ENCODE measurements around the gene IZUMO2. TPM values are rescaled to one million over a fixed set of nuclear protein-coding genes. Genes with fewer than 3 reads are reported as not detected.

Gene IZUMO2
- total RNA-seq, 1 experiment from 2014 or later: not detected

DNA sequence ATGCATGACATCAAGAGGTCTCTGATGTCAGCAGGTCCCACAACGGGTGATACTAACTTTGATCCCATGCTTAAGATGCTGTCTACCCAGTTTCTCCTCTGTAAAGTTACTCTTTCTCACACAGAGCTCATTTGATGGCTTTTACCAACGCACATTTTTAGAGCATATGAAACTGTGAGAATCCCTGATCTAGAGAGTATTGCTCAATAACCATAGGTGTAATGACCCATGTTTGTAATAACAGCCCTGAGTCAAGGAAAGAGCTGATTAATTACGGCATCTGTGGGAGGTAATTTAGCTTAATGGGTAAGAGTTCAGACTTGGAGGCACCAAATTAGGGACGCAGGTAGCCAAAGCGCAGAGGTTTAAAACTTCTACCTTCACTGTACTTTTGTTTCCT lies 18.0 kb upstream of the IZUMO2 start:
- no peaks in the 10 kb centered on the region for H3K9me3 ChIP-seq (ENCODE audit: control insufficient read depth in 1 of 2, insufficient read depth in 1 of 2, low read depth in 1 of 2, low read length in 2 of 2)
- no peaks in the 10 kb centered on the region for H3K79me2 ChIP-seq (ENCODE audit: insufficient read depth, low read length)
- no peak overlapping the region for H3K4me2 ChIP-seq (ENCODE audit: low read length)
- H3K4me1 ChIP-seq (ENCODE audit: control insufficient read depth in 1 of 2, insufficient read depth in 2 of 2, low read length in 2 of 2): no peaks in the 10 kb centered on the region
- no peaks in the 10 kb centered on the region for H4K20me1 ChIP-seq (ENCODE audit: insufficient read depth)
- RAD21 ChIA-PET (ENCODE audit: low non-redundant PET in 1 of 2, low total read pairs in 2 of 2, uncharacterized antibody in 2 of 2, unreplicated experiment in 2 of 2): interaction anchor here in 1 of 2 experiments (0.6 kb wide), 1 partner anchor 24 kb away, joined by 3 read pairs; no protein-coding TSS in a partner anchor
- DNase-seq (ENCODE audit: low read depth, low spot score) (no peak), ATAC-seq (no peak)
- no TSS peak for BruUV-seq (replicated peaks)
- POLR2A ChIA-PET: no interaction called here
- CTCF ChIA-PET: interaction anchor here (1.1 kb wide), 1 partner anchor 375 kb away, joined by 3 read pairs; no protein-coding TSS in a partner anchor
- no peak overlapping the region for H3K27ac ChIP-seq (ENCODE audit: low read depth, low read length)
- intact Hi-C loops (cut with micrococcal nuclease): no loop called here
- H3K9me2 ChIP-seq (ENCODE audit: insufficient read depth): no peaks in the 10 kb centered on the region
- H3K4me3 ChIP-seq (replicated peaks in 1 of 2; ENCODE audit: low read depth in 1 of 2, low read length in 2 of 2): no peak overlapping the region
- H2AFZ ChIP-seq (ENCODE audit: low read depth, low read length, poor library complexity, severe bottlenecking): no peak overlapping the region
- H3K9ac ChIP-seq (ENCODE audit: low read length): no peak overlapping the region
- no peaks in the 10 kb centered on the region for H3K36me3 ChIP-seq (ENCODE audit: control insufficient read depth in 1 of 2, insufficient read depth in 2 of 2, low read length in 2 of 2)
- no peaks in the 10 kb centered on the region for H3K27me3 ChIP-seq (ENCODE audit: insufficient read depth, low read length)
- TF ChIP-seq FOSL1 (IDR thresholded peaks at IDR 0.05; ENCODE audit: low read depth) (no peak), CEBPB (IDR thresholded peaks at IDR 0.05; ENCODE audit: low read depth) (no peak), ELF1 (IDR thresholded peaks at IDR 0.05; ENCODE audit: borderline replicate concordance, low read depth) (no peak), CBX3 (IDR thresholded peaks at IDR 0.05; ENCODE audit: low read depth) (no peak), ZNF274 (IDR thresholded peaks at IDR 0.05; ENCODE audit: low read depth, low read length) (no peak), POLR2AphosphoS5 (IDR thresholded peaks at IDR 0.05; ENCODE audit: low read depth, low read length) (no peak), POLR2A (IDR thresholded peaks at IDR 0.05; ENCODE audit: borderline replicate concordance, extremely low read depth, insufficient read depth, insufficient read length) (no peak), JUND (IDR thresholded peaks at IDR 0.05) (no peak), TCF7L2 (IDR thresholded peaks at IDR 0.05; ENCODE audit: borderline replicate concordance, extremely low read depth, insufficient read depth, insufficient read length) (no peak), EZH2phosphoT487 (IDR thresholded peaks at IDR 0.05; ENCODE audit: borderline replicate concordance) (no peak), EGR1 (IDR thresholded peaks at IDR 0.05; ENCODE audit: low read depth) (no peak), RAD21 (IDR thresholded peaks at IDR 0.05; ENCODE audit: low read depth) (no peak), YY1 (IDR thresholded peaks at IDR 0.05; ENCODE audit: extremely low read depth, insufficient replicate concordance, low read depth, low read length) (no peak), SP1 (IDR thresholded peaks at IDR 0.05; ENCODE audit: low read depth) (no peak)
- TF ChIP-seq, protein P1, sequence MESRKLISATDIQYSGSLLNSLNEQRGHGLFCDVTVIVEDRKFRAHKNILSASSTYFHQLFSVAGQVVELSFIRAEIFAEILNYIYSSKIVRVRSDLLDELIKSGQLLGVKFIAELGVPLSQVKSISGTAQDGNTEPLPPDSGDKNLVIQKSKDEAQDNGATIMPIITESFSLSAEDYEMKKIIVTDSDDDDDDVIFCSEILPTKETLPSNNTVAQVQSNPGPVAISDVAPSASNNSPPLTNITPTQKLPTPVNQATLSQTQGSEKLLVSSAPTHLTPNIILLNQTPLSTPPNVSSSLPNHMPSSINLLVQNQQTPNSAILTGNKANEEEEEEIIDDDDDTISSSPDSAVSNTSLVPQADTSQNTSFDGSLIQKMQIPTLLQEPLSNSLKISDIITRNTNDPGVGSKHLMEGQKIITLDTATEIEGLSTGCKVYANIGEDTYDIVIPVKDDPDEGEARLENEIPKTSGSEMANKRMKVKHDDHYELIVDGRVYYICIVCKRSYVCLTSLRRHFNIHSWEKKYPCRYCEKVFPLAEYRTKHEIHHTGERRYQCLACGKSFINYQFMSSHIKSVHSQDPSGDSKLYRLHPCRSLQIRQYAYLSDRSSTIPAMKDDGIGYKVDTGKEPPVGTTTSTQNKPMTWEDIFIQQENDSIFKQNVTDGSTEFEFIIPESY (IDR thresholded peaks at IDR 0.05; ENCODE audit: extremely low read depth, insufficient replicate concordance, low read length): no peak
- TF ChIP-seq, protein P2, sequence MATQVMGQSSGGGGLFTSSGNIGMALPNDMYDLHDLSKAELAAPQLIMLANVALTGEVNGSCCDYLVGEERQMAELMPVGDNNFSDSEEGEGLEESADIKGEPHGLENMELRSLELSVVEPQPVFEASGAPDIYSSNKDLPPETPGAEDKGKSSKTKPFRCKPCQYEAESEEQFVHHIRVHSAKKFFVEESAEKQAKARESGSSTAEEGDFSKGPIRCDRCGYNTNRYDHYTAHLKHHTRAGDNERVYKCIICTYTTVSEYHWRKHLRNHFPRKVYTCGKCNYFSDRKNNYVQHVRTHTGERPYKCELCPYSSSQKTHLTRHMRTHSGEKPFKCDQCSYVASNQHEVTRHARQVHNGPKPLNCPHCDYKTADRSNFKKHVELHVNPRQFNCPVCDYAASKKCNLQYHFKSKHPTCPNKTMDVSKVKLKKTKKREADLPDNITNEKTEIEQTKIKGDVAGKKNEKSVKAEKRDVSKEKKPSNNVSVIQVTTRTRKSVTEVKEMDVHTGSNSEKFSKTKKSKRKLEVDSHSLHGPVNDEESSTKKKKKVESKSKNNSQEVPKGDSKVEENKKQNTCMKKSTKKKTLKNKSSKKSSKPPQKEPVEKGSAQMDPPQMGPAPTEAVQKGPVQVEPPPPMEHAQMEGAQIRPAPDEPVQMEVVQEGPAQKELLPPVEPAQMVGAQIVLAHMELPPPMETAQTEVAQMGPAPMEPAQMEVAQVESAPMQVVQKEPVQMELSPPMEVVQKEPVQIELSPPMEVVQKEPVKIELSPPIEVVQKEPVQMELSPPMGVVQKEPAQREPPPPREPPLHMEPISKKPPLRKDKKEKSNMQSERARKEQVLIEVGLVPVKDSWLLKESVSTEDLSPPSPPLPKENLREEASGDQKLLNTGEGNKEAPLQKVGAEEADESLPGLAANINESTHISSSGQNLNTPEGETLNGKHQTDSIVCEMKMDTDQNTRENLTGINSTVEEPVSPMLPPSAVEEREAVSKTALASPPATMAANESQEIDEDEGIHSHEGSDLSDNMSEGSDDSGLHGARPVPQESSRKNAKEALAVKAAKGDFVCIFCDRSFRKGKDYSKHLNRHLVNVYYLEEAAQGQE (IDR thresholded peaks at IDR 0.05; ENCODE audit: low read depth): no peak
- TF ChIP-seq, protein P3, sequence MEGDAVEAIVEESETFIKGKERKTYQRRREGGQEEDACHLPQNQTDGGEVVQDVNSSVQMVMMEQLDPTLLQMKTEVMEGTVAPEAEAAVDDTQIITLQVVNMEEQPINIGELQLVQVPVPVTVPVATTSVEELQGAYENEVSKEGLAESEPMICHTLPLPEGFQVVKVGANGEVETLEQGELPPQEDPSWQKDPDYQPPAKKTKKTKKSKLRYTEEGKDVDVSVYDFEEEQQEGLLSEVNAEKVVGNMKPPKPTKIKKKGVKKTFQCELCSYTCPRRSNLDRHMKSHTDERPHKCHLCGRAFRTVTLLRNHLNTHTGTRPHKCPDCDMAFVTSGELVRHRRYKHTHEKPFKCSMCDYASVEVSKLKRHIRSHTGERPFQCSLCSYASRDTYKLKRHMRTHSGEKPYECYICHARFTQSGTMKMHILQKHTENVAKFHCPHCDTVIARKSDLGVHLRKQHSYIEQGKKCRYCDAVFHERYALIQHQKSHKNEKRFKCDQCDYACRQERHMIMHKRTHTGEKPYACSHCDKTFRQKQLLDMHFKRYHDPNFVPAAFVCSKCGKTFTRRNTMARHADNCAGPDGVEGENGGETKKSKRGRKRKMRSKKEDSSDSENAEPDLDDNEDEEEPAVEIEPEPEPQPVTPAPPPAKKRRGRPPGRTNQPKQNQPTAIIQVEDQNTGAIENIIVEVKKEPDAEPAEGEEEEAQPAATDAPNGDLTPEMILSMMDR (IDR thresholded peaks at IDR 0.05 in 2 of 3, conservative IDR thresholded peaks at IDR 0.05 in 1 of 3; ENCODE audit: borderline replicate concordance in 1 of 3, insufficient read depth in 1 of 3, low read depth in 2 of 3, low read length in 2 of 3): no peak

Measured in HCT116 (cell line).